ENCODE data around the gene GRIN2A.

The GRIN2A gene

GRCh38 chr16:10027553-10027952, 154.7 kb downstream of the GRIN2A start:
- no peak for DNase-seq

DNA sequence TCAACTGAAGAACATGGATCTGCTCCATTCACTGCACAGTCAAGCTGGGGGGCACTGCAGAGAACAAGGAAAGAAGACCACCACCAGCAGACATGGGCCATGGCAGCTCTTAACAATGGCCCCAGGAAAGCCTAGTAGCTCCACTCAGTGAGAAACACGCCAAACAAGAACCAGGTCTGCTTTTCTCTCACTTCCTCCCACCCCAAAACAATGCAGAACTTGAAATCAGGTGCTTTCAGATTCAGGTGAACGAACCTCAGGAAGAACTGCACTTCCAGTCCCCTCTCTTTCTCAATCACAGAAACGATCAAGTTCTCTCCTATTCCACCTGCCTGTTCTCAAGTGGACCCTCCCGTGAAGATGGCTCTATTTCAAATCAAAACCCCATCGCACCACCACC, 155.6 kb downstream of the GRIN2A start:
- DNase-seq, result no peak

DNA sequence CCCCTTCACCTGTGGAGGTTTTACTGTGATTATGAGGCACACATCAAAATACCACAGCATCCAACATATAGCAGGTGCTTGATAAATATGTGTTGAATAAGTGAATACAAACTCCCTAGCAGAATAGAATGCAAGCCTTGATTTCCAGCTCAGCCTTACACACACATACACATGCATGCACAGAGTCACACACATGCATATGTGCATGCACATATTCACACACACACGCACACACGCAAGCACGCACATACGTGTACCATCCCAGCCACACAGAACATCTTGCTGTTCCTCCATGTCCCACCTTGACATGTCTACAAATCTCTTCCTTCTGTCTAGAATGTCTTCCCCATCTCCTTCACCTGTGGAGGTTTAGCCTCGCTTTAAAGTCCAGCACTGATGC, 160.1 kb downstream of the GRIN2A start:
- no peak for DNase-seq

DNA sequence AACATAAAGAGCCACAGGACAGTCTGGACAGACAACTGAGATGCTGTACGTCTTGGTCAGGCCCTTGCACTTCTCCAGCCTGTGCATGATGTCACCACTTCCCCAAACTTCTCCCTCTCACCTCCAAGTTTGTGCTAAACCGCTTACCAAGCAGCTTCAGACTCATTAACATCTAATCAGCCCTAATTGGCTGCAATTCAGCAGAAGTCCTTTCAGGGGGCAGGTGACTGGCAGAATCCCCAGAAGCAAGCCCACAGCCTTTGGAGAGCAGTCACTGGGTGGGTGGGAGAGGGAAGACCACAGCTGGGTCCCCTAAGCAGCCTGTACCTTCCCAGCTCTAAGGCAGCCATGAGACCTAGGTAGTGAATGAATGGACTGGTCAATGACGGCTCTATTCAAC, 161.4 kb downstream of the GRIN2A start:
- DNase-seq, result no peak

DNA sequence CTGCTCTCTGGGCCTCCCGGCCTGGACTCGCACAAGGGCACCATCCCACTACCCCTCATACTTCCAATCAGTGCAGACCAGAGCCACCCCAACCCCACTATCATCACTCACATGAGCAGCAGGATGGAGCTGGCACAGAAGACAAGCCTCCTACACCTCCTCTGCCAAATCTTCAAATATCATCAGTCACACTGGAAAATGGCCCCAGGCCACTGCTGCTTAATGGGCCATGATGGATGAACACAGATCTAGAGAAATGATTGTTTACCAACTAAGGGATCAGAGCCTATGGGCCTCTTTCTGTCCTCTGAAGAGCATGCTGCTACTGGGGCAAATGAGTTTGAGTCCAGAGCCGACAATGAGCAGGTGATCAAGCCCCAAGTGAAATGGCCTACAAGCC, 165.5 kb downstream of the GRIN2A start:
- DNase-seq, result no peak

DNA sequence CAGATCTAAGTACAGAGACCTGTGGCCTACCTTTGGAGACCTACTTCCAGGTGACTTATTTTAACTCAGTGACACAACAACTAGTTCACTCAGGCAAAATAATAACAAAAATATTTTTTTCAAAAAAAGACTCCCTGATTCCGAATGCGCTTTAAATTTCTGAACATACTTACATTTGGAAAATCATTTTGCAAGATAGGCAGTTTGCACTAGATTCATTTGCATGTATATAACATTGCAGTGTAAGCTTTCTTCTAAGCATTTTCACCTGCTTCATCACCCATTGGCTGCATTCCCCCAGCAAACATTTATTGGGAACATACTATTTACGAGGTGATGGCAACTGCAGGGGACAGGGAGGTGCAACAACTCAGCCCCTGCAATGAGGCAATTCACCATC, 166.8 kb downstream of the GRIN2A start:
- DNase-seq, result no peak

- DNase-seq, result no peak
Observed at GRCh38 chr16:10013774-10014173, 168.5 kb downstream of the GRIN2A start.

- DNase-seq, result no peak
Observed at GRCh38 chr16:10013364-10013763, 168.9 kb downstream of the GRIN2A start.

- no peak for DNase-seq
Observed at GRCh38 chr16:10009684-10010083, 172.5 kb downstream of the GRIN2A start.

DNA sequence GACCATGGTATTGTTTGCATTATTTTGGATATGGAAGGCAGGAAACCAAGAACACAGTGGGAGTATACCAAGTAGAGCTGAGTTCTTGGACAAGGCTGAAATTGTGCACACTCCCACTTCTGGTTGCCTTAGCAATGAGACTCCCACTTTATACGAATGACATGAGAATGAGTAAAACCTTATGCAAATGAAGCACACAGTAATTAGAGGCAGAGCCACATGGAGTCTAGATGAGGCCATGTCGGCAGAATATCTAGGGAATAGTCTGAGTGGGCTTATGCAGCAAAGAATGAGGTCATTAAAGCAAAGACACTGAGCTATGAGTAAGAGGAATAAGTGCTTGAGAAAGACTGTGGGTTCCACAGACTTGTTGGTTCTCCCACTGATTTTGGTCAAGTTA, 178.7 kb downstream of the GRIN2A start:
- DNase-seq, result no peak

- no peak for DNase-seq
Observed at GRCh38 chr16:10001258-10001775, 180.9 kb downstream of the GRIN2A start.

- DNase-seq, result no peak
Observed at GRCh38 chr16:9996221-9996620, 186.0 kb downstream of the GRIN2A start.

- no peak for DNase-seq
Observed at GRCh38 chr16:9992441-9992840, 189.8 kb downstream of the GRIN2A start.

- no peak for DNase-seq
Observed at GRCh38 chr16:9980981-9981380, 201.2 kb downstream of the GRIN2A start.

DNA sequence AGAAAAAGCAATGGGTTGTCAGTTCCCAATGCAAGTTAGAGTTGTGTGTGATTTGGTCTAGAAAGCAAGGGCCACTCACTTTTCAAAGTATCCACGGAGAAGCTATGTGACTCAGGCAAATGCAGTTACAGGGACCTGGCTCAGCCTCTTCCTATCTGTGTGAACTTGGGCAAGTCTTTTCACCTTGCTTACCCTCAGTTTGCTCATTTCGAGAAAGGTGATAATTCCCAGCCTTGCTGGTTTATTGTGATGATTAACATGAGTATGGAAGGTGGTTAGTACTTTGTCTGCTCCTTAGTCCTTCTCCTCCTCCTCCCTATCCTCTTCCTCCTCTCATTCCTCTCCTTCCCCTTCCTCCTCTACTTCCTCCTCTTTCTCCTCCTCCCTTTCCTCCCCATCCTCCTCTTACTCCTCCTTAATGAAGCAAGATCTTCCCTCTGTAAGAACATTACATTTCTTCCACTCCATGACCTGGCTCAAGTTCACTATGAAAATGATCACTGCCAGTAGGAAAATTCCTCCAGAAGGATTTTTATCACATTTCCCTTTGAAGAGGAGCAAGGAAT, 204.0 kb downstream of the GRIN2A start:
- no peak for DNase-seq

DNA sequence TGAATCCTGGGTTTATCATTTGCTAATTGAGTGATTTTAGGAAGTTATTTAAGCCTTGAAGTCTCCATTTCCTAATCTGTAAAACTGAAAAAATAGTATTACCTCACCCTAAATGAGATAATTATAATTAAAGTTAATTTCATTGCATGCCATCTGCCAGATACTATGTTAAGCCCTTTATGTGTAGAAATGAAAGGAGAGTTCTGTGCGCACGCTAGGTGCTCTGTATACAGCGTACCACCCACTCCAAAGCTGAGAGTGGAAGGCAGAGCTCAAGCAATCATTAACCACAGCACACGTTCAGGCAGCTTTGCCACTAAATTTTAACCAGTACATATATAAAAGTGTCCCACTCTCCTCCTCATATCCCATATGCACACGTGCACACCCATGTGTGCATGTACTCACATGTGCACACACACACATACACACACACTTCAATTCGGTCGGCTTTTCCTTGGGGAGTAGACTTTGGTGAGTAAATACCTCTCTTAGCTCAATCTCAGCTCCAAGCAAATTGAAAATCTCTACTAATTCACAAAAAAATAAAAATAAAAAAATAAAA, 204.8 kb downstream of the GRIN2A start:
- no peak for DNase-seq

GRCh38 chr16:9976601-9977000, 205.6 kb downstream of the GRIN2A start:
- no peak for DNase-seq

DNA sequence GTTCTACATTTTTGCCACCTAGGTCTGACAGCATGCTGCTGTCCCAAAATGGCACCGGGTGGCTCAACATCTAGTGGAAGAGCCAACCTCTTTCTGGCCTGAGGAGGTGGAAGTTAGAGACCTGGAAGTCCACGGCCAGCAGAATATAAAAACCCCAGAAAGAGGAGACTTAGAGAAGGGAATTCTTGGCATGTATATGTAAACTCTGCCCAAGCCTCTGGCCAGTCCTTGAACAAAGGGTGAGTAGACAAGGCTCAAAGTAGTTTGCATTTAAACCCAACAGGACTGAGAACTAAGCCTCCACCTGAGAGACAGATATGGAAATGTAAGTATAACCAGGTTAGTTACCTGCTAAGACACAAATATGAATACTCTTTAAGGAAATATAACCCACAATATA, 210.3 kb downstream of the GRIN2A start:
- no peak for DNase-seq

- DNase-seq, result no peak
Observed at GRCh38 chr16:9970796-9971195, 211.4 kb downstream of the GRIN2A start.

- DNase-seq, result no peak
Observed at GRCh38 chr16:9970244-9970643, 212.0 kb downstream of the GRIN2A start.

GRCh38 chr16:9969580-9969979, 212.6 kb downstream of the GRIN2A start:
- no peak for DNase-seq

- DNase-seq, result peak; percentile 7
Observed at GRCh38 chr16:9966569-9967157, 215.6 kb downstream of the GRIN2A start.

DNA sequence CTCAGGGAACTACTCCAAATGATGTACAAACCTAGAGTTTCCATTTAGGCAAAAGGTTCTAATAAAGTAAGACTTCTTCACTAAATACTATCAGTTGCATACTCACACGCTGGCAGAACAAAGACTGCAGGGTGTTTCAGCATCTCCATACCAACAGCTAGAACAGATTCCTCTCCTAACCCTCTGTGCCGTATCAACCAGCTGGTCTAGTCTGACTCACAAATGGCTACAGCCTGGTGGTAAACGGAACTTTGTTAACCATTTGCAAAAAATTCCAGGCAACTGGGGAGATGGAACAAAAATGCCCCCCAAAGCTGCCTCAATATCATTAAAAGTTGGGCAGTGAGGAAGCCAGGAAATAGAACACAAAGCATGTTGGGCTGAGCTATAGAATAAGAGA, 217.1 kb downstream of the GRIN2A start:
- no peak for DNase-seq

DNA sequence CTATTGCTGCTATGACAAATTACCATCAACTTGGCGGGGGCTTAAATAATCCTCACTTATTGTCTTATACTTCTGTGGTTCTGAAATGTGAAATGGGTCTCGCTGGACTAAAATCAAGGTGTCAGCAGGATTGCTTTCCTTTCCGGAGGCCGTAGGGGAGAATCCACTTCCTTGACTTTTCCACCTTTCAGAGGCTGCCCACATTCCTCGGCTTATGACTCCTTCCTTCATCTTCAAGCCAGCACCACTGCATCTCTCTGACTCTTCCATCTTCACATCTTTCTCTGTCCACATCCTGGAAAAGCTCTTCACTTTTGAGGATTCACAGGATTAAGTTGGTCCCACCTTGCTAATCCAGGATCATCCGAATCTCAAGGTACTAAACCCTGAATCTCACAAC, 217.8 kb downstream of the GRIN2A start:
- no peak for DNase-seq

DNA sequence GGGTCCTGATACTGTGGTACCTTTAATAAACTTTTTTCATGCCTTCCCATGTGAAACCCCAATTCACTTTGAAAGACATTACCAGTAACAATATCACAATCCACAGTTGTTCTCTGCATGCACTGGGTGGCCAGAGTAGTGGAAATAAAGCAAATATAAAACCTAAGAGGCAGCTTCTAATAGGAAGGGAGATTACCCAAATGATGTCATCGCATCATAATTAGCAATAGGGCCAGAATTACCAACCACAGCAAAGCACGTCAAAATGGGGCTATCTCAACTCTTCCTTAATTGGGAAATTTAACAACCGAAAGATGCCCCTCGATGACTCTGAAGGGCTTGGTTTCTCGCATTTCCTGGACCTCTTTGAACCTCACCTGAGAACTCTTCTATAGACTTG, 224.8 kb downstream of the GRIN2A start:
- no peak for DNase-seq

Measured in stimulated activated CD4-positive, alpha-beta T cell treated with anti-CD3 and anti-CD28 coated beads, Interleukin-1b, Interleukin-23, amount 100 ng/mL, for 48 hours (primary cell).